IMR-90 (cell line): ENCODE measurements around the gene CELF5.

Source experiments
- CEBPB ChIP-seq: IDR thresholded peaks from 2 replicates; pipeline ENCODE4 v1.6.1; 2012; ENCODE audit warnings: low read depth, low read length, improper control_type of control experiment
- SMC3 ChIP-seq: fragments of 150-350 bp; IDR thresholded peaks from 2 replicates; pipeline ENCODE4 v1.6.1; 2016; ENCODE audit warnings: low read depth, mild to moderate bottlenecking, antibody characterized with exemption, low read length, moderate library complexity
- TF ChIP-seq, protein P1 (sequence below): conservative IDR thresholded peaks from 2 replicates; pipeline ENCODE4 v1.5.1; 2012; ENCODE audit warnings: mild to moderate bottlenecking, low read depth, low read length, improper control_type of control experiment

DNA sequence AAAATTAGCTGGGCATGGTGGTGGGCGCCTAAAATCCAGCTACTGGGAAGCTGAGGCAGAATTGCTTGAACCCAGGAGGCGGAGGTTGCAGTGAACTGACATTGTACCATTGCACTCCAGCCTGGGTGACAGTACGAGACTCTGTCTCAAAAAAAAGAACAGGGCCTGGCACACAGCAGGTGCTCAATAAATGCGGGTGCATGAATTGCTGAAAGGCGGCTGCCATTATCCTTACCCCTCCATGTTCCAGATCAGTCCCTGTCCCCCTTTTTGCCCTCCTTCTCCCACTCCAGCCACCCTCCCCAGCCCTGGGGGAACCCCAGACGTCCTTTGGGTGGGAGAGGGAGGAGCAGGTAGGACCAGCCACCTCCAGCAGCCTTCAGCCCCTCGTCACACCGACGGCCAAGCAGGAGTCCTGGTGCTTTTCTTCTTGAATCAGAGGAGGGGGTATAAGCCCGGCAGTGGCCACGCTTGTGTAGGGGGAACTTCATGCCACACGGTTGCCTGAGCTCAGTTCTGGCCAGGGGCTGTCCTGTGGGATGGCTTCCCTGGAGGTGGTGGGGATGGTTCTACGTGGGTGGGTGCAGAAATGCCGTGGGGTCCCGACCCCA, 121.5 kb downstream of the CELF5 start:
- TF ChIP-seq, protein P1, sequence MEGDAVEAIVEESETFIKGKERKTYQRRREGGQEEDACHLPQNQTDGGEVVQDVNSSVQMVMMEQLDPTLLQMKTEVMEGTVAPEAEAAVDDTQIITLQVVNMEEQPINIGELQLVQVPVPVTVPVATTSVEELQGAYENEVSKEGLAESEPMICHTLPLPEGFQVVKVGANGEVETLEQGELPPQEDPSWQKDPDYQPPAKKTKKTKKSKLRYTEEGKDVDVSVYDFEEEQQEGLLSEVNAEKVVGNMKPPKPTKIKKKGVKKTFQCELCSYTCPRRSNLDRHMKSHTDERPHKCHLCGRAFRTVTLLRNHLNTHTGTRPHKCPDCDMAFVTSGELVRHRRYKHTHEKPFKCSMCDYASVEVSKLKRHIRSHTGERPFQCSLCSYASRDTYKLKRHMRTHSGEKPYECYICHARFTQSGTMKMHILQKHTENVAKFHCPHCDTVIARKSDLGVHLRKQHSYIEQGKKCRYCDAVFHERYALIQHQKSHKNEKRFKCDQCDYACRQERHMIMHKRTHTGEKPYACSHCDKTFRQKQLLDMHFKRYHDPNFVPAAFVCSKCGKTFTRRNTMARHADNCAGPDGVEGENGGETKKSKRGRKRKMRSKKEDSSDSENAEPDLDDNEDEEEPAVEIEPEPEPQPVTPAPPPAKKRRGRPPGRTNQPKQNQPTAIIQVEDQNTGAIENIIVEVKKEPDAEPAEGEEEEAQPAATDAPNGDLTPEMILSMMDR: no peak
- TF ChIP-seq CEBPB (no peak), SMC3 (no peak)
